ENCODE measurements around the gene STRIP2. TPM values are rescaled to one million over a fixed set of nuclear protein-coding genes. Genes with fewer than 3 reads are reported as not detected.

Gene STRIP2
- total and polyA plus RNA-seq, 2 donors (not counting 1 experiment from before 2014, with no cell fraction given), result 0.21 to 0.79 TPM

DNA sequence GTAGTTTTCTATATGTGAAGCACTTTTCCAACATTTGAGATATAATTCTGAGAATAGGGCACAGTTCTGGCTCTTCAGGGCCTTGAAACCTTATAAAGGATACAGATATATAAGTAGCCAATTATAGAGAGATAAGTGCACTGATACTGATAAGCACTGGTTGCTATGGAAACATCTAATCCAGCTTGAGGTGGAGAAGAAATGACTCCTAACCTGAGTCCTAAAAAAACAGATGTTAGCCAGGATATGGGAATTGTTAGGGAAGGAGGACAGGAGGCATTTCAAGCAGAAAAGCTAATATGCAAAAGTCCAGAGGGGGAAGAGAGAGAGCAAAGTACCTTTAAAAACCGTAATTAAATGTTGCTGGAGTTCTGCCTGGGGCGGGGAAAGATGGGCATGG, 30.8 kb downstream of the STRIP2 start:
- DNase-seq (no peak), ATAC-seq (ENCODE audit: low read depth) (no peak)
- no peak overlapping the region for H2AFZ ChIP-seq (ENCODE audit: insufficient read depth, low read depth, low read length, poor library complexity, severe bottlenecking)
- ChIA-PET CTCF (interaction anchor here (0.6 to 0.8 kb wide), 2 partner anchors 65 to 97 kb away, joined by 3 to 5 read pairs; no protein-coding TSS in a partner anchor), POLR2A (interaction anchor here (0.6 kb wide), 1 partner anchor 177 kb away, joined by 5 read pairs; no protein-coding TSS in a partner anchor)
- no peaks in the 10 kb centered on the region for H4K20me1 ChIP-seq (ENCODE audit: control insufficient read depth, insufficient read depth, low read length, poor library complexity, severe bottlenecking)
- H3K27ac Mint-ChIP-seq, result no peak overlapping the region
- H3K4me3 ChIP-seq (ENCODE audit: control extremely low read depth in 1 of 5, extremely low read depth in 1 of 5, insufficient read depth in 1 of 5, low read depth in 2 of 5, low read length in 4 of 5), result no peak overlapping the region
- TF ChIP-seq, protein P1, sequence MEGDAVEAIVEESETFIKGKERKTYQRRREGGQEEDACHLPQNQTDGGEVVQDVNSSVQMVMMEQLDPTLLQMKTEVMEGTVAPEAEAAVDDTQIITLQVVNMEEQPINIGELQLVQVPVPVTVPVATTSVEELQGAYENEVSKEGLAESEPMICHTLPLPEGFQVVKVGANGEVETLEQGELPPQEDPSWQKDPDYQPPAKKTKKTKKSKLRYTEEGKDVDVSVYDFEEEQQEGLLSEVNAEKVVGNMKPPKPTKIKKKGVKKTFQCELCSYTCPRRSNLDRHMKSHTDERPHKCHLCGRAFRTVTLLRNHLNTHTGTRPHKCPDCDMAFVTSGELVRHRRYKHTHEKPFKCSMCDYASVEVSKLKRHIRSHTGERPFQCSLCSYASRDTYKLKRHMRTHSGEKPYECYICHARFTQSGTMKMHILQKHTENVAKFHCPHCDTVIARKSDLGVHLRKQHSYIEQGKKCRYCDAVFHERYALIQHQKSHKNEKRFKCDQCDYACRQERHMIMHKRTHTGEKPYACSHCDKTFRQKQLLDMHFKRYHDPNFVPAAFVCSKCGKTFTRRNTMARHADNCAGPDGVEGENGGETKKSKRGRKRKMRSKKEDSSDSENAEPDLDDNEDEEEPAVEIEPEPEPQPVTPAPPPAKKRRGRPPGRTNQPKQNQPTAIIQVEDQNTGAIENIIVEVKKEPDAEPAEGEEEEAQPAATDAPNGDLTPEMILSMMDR (IDR thresholded peaks at IDR 0.05), result no peak
- no peak for TF ChIP-seq EZH2 (IDR thresholded peaks at IDR 0.05; ENCODE audit: borderline replicate concordance, insufficient read depth, low read depth, low read length, poor library complexity, severe bottlenecking)
- no peak overlapping the region for H3K9ac ChIP-seq (ENCODE audit: low read length)
- H3K9me3 Mint-ChIP-seq (ENCODE audit: insufficient read depth), result no peaks in the 10 kb centered on the region
- no peak overlapping the region for H3K4me2 ChIP-seq (replicated peaks; ENCODE audit: low read depth, low read length, poor library complexity, severe bottlenecking)
- no peaks in the 10 kb centered on the region for H3K79me2 ChIP-seq (ENCODE audit: control insufficient read depth, insufficient read depth, low read length)
- H3K4me3 Mint-ChIP-seq, result no peak overlapping the region
- no peaks in the 10 kb centered on the region for H3K27me3 Mint-ChIP-seq
- no peaks in the 10 kb centered on the region for H3K9me3 ChIP-seq (ENCODE audit: control extremely low read depth in 1 of 3, control insufficient read depth in 2 of 3, insufficient read depth in 1 of 3, low read length in 2 of 3)
- no peaks in the 10 kb centered on the region for H3K4me1 ChIP-seq (ENCODE audit: control insufficient read depth in 2 of 2, insufficient read depth in 2 of 2, low read length in 2 of 2)
- no peak overlapping the region for H3K27ac ChIP-seq (ENCODE audit: low read length in 2 of 2)
- intact Hi-C loops (cut with micrococcal nuclease), result no loop called here
- H3K36me3 ChIP-seq (replicated peaks in 1 of 2; ENCODE audit: control extremely low read depth in 1 of 2, control insufficient read depth in 1 of 2, extremely low read depth in 1 of 2, insufficient read depth in 2 of 2, low read length in 1 of 2), result no peaks in the 10 kb centered on the region
- WGBS (ENCODE audit: insufficient coverage), result no CpG with 5 or more reads among the region's 2 CpGs
- no peaks in the 10 kb centered on the region for H3K27me3 ChIP-seq (replicated peaks in 1 of 4; ENCODE audit: control extremely low read depth in 1 of 4, control insufficient read depth in 3 of 4, insufficient read depth in 4 of 4, low read length in 3 of 4)
- H3K4me1 Mint-ChIP-seq, result peaks cover 1% of the 10 kb centered on the region

- ATAC-seq (ENCODE audit: low read depth), result no peak
- CTCF ChIA-PET, result no interaction called here
- Mint-ChIP-seq H3K27me3 (no peaks in the 10 kb centered on the region), H3K27ac (no peak overlapping the region), H3K9me3 (ENCODE audit: insufficient read depth) (no peaks in the 10 kb centered on the region), H3K4me1 (peaks cover 1% of the 10 kb centered on the region), H3K4me3 (no peak overlapping the region)
- no peak overlapping the region for H2AFZ ChIP-seq (ENCODE audit: insufficient read depth, low read depth, low read length, poor library complexity, severe bottlenecking)
- TF ChIP-seq EZH2 (IDR thresholded peaks at IDR 0.05; ENCODE audit: borderline replicate concordance, insufficient read depth, low read depth, low read length, poor library complexity, severe bottlenecking), result no peak
- TF ChIP-seq, protein P1 (IDR thresholded peaks at IDR 0.05), result no peak
- no peaks in the 10 kb centered on the region for H3K79me2 ChIP-seq (ENCODE audit: control insufficient read depth, insufficient read depth, low read length)
- H3K27me3 ChIP-seq (replicated peaks in 1 of 4; ENCODE audit: control extremely low read depth in 1 of 4, control insufficient read depth in 3 of 4, insufficient read depth in 4 of 4, low read length in 3 of 4), result no peaks in the 10 kb centered on the region
- H3K4me1 ChIP-seq (ENCODE audit: control insufficient read depth in 2 of 2, insufficient read depth in 2 of 2, low read length in 2 of 2), result no peaks in the 10 kb centered on the region
- no peak for DNase-seq
- intact Hi-C loops (cut with micrococcal nuclease), result no loop called here
- H3K36me3 ChIP-seq (replicated peaks in 1 of 2; ENCODE audit: control extremely low read depth in 1 of 2, control insufficient read depth in 1 of 2, extremely low read depth in 1 of 2, insufficient read depth in 2 of 2, low read length in 1 of 2), result no peaks in the 10 kb centered on the region
- WGBS (ENCODE audit: insufficient coverage), result no CpG with 5 or more reads among the region's 3 CpGs
- no peak overlapping the region for H3K9ac ChIP-seq (ENCODE audit: low read length)
- POLR2A ChIA-PET, result no interaction called here
- H3K27ac ChIP-seq (ENCODE audit: low read length in 2 of 2), result no peak overlapping the region
- H3K4me3 ChIP-seq (ENCODE audit: control extremely low read depth in 1 of 5, extremely low read depth in 1 of 5, insufficient read depth in 1 of 5, low read depth in 2 of 5, low read length in 4 of 5), result no peak overlapping the region
- no peaks in the 10 kb centered on the region for H3K9me3 ChIP-seq (ENCODE audit: control extremely low read depth in 1 of 3, control insufficient read depth in 2 of 3, insufficient read depth in 1 of 3, low read length in 2 of 3)
- H4K20me1 ChIP-seq (ENCODE audit: control insufficient read depth, insufficient read depth, low read length, poor library complexity, severe bottlenecking), result no peaks in the 10 kb centered on the region
- H3K4me2 ChIP-seq (replicated peaks; ENCODE audit: low read depth, low read length, poor library complexity, severe bottlenecking), result no peak overlapping the region
Measured at GRCh38 chr7:129466796-129467195, 32.6 kb downstream of the STRIP2 start.
